AG04449 (cell line): Measurements from ENCODE around the gene SCMH1.

Experiments
- CTCF ChIA-PET: fragments of 350-600 bp; formaldehyde crosslinking; extraction: SDS; loops from one replicate; lab custom pipeline; 2021; ENCODE audit warnings: antibody characterized with exemption; lab: Yijun Ruan, JAX
- POLR2A ChIA-PET: fragments of 400-600, 350-600 bp; formaldehyde crosslinking; extraction: SDS; loops from one replicate; lab custom pipeline; 2020; ENCODE audit warnings: antibody characterized with exemption, inconsistent platforms; lab: Yijun Ruan, JAX
- DNase-seq: peaks from one replicate; pipeline ENCODE4 v3.0.0-alpha.2; 2010; ENCODE audit warnings: low read depth, low spot score
- H3K4me3 ChIP-seq: 2 replicates; pipeline ENCODE4 v1.5.1; 2011; ENCODE audit warnings: low read depth, mild to moderate bottlenecking, control low read depth, low read length
- TF ChIP-seq, protein P1 (sequence below): IDR thresholded peaks from one replicate; pipeline ENCODE4 v1.5.1; 2011; ENCODE audit warnings: mild to moderate bottlenecking, moderate library complexity, low read length, control low read depth, inconsistent platforms; ENCODE audit not compliant: insufficient read depth; ENCODE audit errors: missing control alignments

The SCMH1 gene

DNA sequence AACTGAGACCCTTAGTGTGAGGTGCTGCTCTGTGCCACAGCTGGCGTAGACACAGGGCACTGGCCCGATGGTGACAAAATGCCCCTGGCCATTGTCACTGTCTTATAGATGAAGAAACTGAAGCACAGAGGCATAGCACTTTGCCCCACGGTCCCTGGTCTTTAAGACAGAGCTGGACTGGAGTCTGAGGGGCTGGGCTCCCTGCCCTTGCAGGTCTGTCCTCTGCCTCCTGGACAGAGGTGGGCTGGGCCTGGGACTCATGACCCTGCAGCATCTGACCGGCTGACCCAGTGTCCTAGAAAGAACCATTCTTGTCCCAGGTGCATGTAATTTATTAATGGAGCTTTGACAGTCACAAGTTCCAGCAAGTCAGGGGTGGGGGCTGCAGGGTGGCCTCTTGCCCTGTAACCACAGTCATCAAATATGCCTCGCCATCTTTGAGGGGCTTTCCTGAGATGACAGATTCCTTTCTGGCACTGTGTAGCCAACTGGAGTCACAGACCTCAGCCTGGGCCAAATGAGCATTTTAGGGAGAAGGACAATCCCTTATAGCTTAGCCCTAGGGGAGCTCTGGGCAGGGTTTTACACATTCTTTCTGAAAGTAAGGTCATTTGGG, 226.7 kb downstream of the SCMH1 start:
- no peak for DNase-seq
- CTCF ChIA-PET: interaction anchor here (2.8 kb wide), 1 partner anchor 11 kb away, joined by 16 read pairs; no protein-coding TSS in a partner anchor
- TF ChIP-seq, protein P1, sequence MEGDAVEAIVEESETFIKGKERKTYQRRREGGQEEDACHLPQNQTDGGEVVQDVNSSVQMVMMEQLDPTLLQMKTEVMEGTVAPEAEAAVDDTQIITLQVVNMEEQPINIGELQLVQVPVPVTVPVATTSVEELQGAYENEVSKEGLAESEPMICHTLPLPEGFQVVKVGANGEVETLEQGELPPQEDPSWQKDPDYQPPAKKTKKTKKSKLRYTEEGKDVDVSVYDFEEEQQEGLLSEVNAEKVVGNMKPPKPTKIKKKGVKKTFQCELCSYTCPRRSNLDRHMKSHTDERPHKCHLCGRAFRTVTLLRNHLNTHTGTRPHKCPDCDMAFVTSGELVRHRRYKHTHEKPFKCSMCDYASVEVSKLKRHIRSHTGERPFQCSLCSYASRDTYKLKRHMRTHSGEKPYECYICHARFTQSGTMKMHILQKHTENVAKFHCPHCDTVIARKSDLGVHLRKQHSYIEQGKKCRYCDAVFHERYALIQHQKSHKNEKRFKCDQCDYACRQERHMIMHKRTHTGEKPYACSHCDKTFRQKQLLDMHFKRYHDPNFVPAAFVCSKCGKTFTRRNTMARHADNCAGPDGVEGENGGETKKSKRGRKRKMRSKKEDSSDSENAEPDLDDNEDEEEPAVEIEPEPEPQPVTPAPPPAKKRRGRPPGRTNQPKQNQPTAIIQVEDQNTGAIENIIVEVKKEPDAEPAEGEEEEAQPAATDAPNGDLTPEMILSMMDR: no peak
- H3K4me3 ChIP-seq: no peak overlapping the region
- POLR2A ChIA-PET: no interaction called here

DNA sequence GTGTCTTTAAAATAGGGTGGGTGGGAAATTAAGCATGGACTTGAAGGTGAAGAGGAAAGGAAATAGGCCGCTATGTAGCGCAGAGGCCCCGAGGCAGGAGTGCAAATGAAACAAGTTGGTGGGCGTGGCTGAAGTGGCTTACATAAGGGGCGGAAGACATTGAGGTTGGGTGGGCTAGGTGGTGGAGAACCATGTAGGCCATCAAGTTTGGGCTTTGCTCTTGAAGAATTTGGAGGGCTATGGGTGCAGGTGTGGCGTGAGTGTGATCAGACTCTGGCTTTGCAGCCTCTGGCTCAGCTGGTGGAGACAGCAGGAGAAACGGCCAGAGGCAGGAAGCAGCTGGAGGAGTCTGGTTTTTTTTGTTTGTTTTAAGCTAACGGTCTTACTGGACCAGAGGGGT, 227.2 kb downstream of the SCMH1 start:
- POLR2A ChIA-PET: no interaction called here
- H3K4me3 ChIP-seq: no peak overlapping the region
- CTCF ChIA-PET: interaction anchor here (2.8 kb wide), 1 partner anchor 10 kb away, joined by 16 read pairs; no protein-coding TSS in a partner anchor
- no peak for DNase-seq
- TF ChIP-seq, protein P1: no peak

DNA sequence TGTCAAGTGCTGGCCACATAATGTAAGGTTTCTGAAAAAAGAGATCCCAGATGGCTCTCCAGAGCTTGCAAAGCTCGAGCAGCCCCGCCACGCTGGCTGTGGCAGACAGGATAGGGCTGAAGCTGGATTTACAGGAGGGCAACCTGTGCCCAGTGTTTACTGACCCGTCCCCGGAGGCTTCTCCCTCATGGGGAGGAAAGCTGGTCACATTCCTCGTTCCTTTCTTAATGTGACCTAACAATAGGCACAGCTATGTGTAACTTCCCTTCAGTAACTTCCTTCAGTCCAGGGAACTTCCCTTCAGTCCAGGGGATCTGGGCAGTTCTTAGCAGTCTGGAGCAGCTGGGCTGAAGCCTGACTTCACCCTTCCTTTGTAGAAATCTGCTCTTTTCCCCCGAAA, 228.3 kb downstream of the SCMH1 start:
- POLR2A ChIA-PET: interaction anchor here (0.9 kb wide), 1 partner anchor 10 kb away, joined by 3 read pairs; no protein-coding TSS in a partner anchor
- TF ChIP-seq, protein P1: no peak
- CTCF ChIA-PET: interaction anchor here (1.1 to 3.1 kb wide), 2 partner anchors 9 to 10 kb away, joined by 4 to 21 read pairs; partner anchors contain the start of gene SLFNL1
- no peak for DNase-seq
- no peak overlapping the region for H3K4me3 ChIP-seq

DNA sequence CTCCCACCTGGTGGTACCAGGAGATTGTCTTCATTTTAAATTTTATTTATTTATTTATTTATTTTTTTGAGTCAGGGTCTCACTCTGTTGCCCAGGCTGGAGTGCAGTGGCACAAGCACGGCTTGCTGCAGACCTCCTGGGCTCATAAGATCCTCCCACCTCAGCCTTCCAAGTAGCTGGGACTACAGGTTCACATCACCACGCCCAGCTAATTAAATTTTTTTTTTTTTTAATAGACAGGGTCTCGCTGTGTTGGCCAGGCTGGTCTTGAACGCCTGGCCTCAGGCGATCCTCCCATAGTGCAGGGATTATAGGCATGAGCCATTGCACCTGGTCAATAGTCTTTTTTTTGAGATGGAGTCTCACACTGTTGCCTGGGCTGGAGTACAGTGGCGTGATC, 229.1 kb downstream of the SCMH1 start:
- H3K4me3 ChIP-seq: no peak overlapping the region
- DNase-seq: no peak
- ChIA-PET POLR2A (no interaction called here), CTCF (interaction anchor here (1.1 to 3.1 kb wide), 2 partner anchors 9 to 10 kb away, joined by 4 to 21 read pairs; partner anchors contain the start of gene SLFNL1)
- TF ChIP-seq, protein P1: no peak

DNA sequence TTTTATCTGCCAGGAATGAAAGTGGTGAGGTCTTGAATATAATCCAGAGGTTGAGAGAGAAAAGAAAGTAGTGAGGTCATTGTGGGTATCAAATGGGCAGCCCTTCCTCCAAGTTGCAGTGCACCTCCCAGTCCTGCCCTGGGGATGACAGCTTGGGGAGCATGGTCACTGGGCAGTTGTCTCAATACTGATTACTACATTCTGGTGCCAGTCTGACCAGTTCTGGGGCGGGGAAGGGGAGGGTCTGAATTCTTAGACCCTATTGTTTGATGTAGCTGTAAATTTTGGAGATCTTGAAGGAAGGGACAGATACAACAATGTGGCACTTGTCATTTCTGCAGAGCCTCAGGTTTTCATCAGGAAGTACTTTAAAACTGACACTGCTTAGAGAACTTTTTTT, 231.8 kb downstream of the SCMH1 start:
- no peak for DNase-seq
- ChIA-PET CTCF (interaction anchor here (1.2 to 1.4 kb wide), 2 partner anchors 9 to 33 kb away, joined by 3 to 6 read pairs; no protein-coding TSS in a partner anchor), POLR2A (no interaction called here)
- TF ChIP-seq, protein P1: no peak
- H3K4me3 ChIP-seq: no peak overlapping the region

DNA sequence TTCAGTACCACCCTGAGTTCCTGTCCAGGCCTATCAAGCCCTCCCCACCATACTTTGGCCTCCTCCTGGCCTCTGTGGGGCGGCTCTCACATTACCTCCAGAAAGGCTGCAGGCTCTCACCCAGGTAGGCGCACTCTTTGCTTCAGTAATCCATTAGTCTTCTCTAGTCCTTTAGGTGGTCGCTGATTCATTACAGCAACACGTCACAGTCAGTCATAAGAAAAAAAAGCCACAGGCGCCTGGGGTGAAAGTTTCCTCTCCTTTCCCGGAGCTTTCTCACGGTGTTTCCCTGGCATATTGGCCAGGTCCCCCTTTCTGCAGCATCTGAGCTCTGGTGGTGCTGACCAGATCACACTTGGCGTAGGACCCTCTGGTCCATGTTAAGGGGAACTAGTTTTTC, 232.6 kb downstream of the SCMH1 start:
- TF ChIP-seq, protein P1: no peak
- H3K4me3 ChIP-seq: no peak overlapping the region
- ChIA-PET CTCF (interaction anchor here (1.2 to 1.5 kb wide), 3 partner anchors 10 to 32 kb away, joined by 3 to 6 read pairs (median 5); partner anchors contain the start of gene SLFNL1), POLR2A (no interaction called here)
- DNase-seq: no peak
